ENCODE results near the gene SLC9A9. TPM values are rescaled to one million over a fixed set of nuclear protein-coding genes. Genes with fewer than 3 reads are reported as not detected.

Gene SLC9A9
- total and polyA plus RNA-seq, 2 donors (not counting 1 experiment from before 2014, with no cell fraction given), result 14.3 to 74.0 TPM

- no peaks in the 10 kb centered on the region for H3K79me2 ChIP-seq (ENCODE audit: control insufficient read depth, insufficient read depth, low read length)
- DNase-seq (ENCODE audit: low read depth in 2 of 2), result peak in 1 of 2 donors; percentile 28
- TF ChIP-seq CTCF (conservative IDR thresholded peaks at IDR 0.05 in 1 of 2, IDR thresholded peaks at IDR 0.05 in 1 of 2; ENCODE audit: low read depth in 1 of 2, low read length in 2 of 2) (peak; percentile 18 to 37), EZH2 (IDR thresholded peaks at IDR 0.05; ENCODE audit: low read length, missing control alignments) (no peak)
- no peaks in the 10 kb centered on the region for H3K4me1 ChIP-seq (ENCODE audit: control insufficient read depth, extremely low read depth, insufficient read depth, low read length)
- H3K36me3 ChIP-seq (ENCODE audit: control insufficient read depth, insufficient read depth, low read length), result no peaks in the 10 kb centered on the region
- H3K4me3 ChIP-seq (replicated peaks in 1 of 4; ENCODE audit: control extremely low read depth in 1 of 4, insufficient read depth in 1 of 4, low read depth in 3 of 4, low read length in 4 of 4), result no peak overlapping the region
- H3K9ac ChIP-seq (ENCODE audit: insufficient read depth, low read length), result no peak overlapping the region
- H4K20me1 ChIP-seq (ENCODE audit: control insufficient read depth, extremely low read depth, insufficient read depth, low read length), result no peaks in the 10 kb centered on the region
- no peak overlapping the region for H3K27ac ChIP-seq (ENCODE audit: insufficient read depth, low read length)
- H2AFZ ChIP-seq (ENCODE audit: low read length), result no peak overlapping the region
- no peaks in the 10 kb centered on the region for H3K27me3 ChIP-seq (ENCODE audit: control insufficient read depth, insufficient read depth, low read length)
- H3K4me2 ChIP-seq (ENCODE audit: extremely low read depth, insufficient read depth, low read length), result no peak overlapping the region
- no peaks in the 10 kb centered on the region for H3K9me3 ChIP-seq (ENCODE audit: control insufficient read depth, insufficient read depth, low read depth, low read length)
Measured at GRCh38 chr3:143648708-143649107, 199.6 kb downstream of the SLC9A9 start.

DNA sequence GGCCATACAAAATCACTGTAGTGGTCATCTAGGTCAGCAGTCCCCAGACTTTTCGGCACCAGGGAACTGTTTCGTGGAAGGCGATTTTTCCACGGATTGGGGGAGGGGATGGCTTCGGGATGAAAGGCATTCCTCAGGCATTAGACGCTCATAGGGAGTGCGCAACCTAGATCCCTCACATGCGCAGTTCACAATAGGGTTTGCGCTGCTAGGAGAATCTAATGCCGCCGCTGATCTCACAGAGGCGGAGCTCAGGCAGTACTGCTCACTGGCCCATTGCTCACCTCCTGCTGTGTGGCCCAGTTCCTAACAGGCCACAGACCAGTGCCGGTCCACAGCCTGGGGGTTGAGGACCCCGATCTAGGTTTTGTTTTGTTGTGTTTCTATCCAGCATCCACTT, 200.1 kb downstream of the SLC9A9 start:
- Histone ChIP-seq H3K36me3 (ENCODE audit: control insufficient read depth, insufficient read depth, low read length) (no peaks in the 10 kb centered on the region), H3K4me2 (ENCODE audit: extremely low read depth, insufficient read depth, low read length) (no peak overlapping the region), H3K4me1 (ENCODE audit: control insufficient read depth, extremely low read depth, insufficient read depth, low read length) (no peaks in the 10 kb centered on the region), H3K79me2 (ENCODE audit: control insufficient read depth, insufficient read depth, low read length) (no peaks in the 10 kb centered on the region), H3K9ac (ENCODE audit: insufficient read depth, low read length) (no peak overlapping the region), H3K27ac (ENCODE audit: insufficient read depth, low read length) (no peak overlapping the region), H3K4me3 (replicated peaks in 1 of 4; ENCODE audit: control extremely low read depth in 1 of 4, insufficient read depth in 1 of 4, low read depth in 3 of 4, low read length in 4 of 4) (no peak overlapping the region), H4K20me1 (ENCODE audit: control insufficient read depth, extremely low read depth, insufficient read depth, low read length) (no peaks in the 10 kb centered on the region), H3K9me3 (ENCODE audit: control insufficient read depth, insufficient read depth, low read depth, low read length) (no peaks in the 10 kb centered on the region), H3K27me3 (ENCODE audit: control insufficient read depth, insufficient read depth, low read length) (no peaks in the 10 kb centered on the region), H2AFZ (ENCODE audit: low read length) (no peak overlapping the region)
- no peak for DNase-seq (ENCODE audit: low read depth in 2 of 2)
- no peak for TF ChIP-seq EZH2 (IDR thresholded peaks at IDR 0.05; ENCODE audit: low read length, missing control alignments)
- TF ChIP-seq CTCF (conservative IDR thresholded peaks at IDR 0.05 in 1 of 2, IDR thresholded peaks at IDR 0.05 in 1 of 2; ENCODE audit: low read depth in 1 of 2, low read length in 2 of 2), result no peak

GRCh38 chr3:143644370-143645089, 203.7 kb downstream of the SLC9A9 start:
- Histone ChIP-seq H3K9ac (ENCODE audit: insufficient read depth, low read length) (no peak overlapping the region), H3K27ac (ENCODE audit: insufficient read depth, low read length) (no peak overlapping the region), H3K4me2 (ENCODE audit: extremely low read depth, insufficient read depth, low read length) (no peak overlapping the region), H3K4me3 (replicated peaks in 1 of 4; ENCODE audit: control extremely low read depth in 1 of 4, insufficient read depth in 1 of 4, low read depth in 3 of 4, low read length in 4 of 4) (no peak overlapping the region), H2AFZ (ENCODE audit: low read length) (peak overlapping the region; percentile 47), H3K27me3 (ENCODE audit: control insufficient read depth, insufficient read depth, low read length) (no peaks in the 10 kb centered on the region), H3K79me2 (ENCODE audit: control insufficient read depth, insufficient read depth, low read length) (no peaks in the 10 kb centered on the region), H3K4me1 (ENCODE audit: control insufficient read depth, extremely low read depth, insufficient read depth, low read length) (no peaks in the 10 kb centered on the region), H4K20me1 (ENCODE audit: control insufficient read depth, extremely low read depth, insufficient read depth, low read length) (no peaks in the 10 kb centered on the region), H3K9me3 (ENCODE audit: control insufficient read depth, insufficient read depth, low read depth, low read length) (no peaks in the 10 kb centered on the region), H3K36me3 (ENCODE audit: control insufficient read depth, insufficient read depth, low read length) (no peaks in the 10 kb centered on the region)
- peak; percentile 73 to 90 for DNase-seq (ENCODE audit: low read depth in 2 of 2)
- TF ChIP-seq EZH2 (IDR thresholded peaks at IDR 0.05; ENCODE audit: low read length, missing control alignments) (no peak), CTCF (conservative IDR thresholded peaks at IDR 0.05 in 1 of 2, IDR thresholded peaks at IDR 0.05 in 1 of 2; ENCODE audit: low read depth in 1 of 2, low read length in 2 of 2) (peak; percentile 48 to 64)

Data from fibroblast of lung (primary cell).